Renal cortical epithelial cell (primary cell): ENCODE data around the gene RNF8. TPM values are rescaled to one million over a fixed set of nuclear protein-coding genes. Genes with fewer than 3 reads are reported as not detected.
"Not testable (repeated sequence)": the region's sequence is repeated elsewhere in the genome, so short reads cannot be mapped to it uniquely, and the experiment has no call there.

Source experiments
- DNase-seq: peaks from one replicate; pipeline ENCODE4 v3.0.0-alpha.2; 2011; ENCODE audit warnings: low read depth
- total RNA-seq: library from RNA; depleted of rRNA; stranded (reverse); fragments of >200 nt; gene quantifications from 2 replicates; pipeline ENCODE4 v1.2.3, GENCODE V29; 2014

The RNF8 gene
- total RNA-seq, 1 donor from 2014 or later = 31.3 TPM

DNA sequence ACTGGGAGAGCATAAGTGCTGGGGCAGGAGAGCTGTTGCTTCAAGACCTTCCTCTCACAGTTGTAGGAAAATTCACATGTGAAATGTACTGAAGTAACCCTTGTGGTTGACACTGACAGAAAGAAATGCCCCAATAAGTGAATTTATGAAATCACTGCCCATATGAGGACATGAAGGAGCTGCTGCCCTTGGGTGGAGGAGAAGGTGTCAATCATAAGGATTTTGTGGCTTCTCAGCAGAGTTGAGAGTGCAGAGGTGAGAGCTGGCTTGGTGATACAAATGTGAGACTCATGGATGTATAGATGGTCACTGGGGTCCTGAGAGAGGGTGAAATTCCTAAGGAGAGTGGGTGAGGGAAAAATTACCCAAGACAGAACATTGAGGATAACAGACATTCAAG lies 45.3 kb downstream of the RNF8 start:
- no peak for DNase-seq

DNA sequence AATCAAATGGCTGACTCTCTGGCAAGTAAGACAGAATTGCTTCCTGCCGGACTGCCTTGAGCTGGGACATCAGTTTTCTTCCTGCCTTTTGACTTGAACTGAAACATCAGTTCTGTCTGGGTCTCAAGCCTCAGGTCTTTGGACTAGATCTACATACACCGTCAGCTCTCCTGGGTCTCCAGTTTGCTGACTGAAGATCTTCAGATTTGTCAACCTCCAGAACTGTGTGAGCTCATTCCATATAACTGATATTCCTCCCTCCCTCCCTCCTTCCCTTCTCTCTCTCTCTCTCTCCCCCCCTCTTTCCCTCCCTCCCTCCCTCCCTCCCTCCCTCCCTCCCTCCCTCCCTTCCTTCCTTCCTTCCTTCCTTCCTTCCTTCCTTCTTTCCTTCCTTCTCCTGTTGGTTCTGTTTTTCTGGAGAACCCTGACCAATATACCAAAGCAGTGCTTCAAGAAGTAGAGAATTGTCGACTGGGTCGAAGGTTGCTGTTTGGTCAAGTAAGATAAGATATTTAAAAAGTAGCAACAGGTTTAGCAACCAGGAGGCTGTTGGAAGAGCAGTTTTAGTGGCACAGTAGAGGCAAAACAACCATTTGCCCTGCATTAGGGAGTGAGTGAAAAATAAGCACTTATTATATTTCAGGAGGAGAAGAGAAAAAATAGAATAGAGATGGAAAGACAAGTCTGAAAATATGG lies 46.2 kb downstream of the RNF8 start:
- DNase-seq = no peak

DNA sequence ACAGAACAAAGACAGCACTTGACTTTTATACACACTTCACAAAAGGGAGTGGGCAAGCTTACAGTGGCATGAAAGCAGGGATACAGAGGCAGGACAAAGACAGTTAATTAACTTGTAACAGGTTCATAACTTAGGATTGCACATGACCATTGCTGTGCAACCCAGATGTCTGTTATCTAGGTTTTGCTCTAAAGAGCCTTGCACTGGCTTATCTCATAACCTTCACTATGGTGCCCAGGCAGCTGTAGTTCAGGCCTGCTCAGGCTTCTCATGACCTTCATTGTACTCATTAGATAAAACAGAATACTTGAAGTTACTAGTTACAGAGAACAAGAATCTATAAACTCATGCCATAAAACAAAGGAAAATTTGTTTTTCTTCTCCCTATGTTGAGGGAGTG lies 47.9 kb downstream of the RNF8 start:
- not testable (repeated sequence) for DNase-seq

DNA sequence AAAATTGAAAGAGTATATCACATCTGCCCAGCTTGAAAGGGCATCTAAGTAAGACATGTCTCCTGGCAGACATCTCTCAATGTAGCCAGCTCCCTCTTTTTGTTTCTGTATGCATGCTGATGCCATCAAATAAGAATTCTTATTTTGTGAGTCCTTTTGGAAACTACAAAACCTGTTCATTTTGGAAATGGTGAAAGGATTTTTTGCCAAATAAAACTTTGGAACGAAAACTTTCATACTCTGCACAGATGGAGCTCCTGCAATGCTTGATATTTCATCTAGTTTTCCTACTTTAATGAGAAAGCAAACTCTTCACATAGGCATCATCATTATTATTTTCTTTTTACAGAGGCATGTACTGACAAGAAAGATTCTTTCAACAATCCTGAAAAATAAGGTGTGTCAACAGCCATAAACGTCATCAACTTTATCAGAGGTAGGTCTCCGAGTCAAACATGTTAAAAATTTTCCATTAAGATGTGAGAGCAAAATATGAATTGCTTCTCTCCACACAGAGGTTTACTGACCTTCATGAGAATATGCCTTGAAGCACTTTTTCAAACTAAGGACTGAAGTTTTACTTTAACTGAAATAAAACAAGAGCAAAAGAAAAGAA lies 53.1 kb downstream of the RNF8 start:
- DNase-seq = no peak

DNA sequence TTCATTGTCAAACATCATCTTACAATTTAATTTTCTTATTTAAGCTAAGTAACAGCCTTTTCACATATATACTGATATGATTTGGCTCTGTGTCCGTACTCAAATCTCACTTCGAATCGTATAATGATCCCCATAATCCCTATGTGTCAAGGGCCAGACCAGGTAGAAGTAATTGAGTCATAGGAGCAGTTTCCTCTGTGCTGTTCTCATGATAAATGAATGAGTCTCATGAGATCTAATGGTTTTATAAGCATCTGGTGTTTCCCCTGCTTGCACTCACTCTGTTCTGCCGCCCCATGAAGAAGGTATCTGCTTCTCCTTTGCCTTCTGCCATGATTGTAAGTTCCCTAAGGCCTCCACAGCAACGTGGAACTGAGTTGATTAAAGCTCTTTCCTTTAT lies 54.2 kb downstream of the RNF8 start:
- no peak for DNase-seq

DNA sequence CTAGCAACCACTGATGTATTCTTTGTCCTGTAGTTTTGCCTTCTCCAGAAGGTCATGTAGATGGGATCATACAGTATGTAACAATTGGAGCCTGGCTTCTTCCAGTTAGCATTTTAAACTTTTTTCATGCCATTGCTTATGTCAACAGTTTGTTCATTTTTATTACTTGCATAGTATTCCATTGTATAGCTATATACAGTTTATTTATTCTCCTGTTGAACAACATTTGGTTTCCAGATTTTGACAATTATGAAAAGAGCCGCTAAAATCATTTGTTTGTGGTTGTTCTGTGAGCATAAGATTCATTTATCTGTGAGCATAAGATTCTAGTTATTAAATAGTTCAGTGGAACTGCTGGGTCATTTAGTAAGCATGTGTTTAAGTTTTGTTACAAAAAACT lies 55.7 kb downstream of the RNF8 start:
- DNase-seq = no peak

DNA sequence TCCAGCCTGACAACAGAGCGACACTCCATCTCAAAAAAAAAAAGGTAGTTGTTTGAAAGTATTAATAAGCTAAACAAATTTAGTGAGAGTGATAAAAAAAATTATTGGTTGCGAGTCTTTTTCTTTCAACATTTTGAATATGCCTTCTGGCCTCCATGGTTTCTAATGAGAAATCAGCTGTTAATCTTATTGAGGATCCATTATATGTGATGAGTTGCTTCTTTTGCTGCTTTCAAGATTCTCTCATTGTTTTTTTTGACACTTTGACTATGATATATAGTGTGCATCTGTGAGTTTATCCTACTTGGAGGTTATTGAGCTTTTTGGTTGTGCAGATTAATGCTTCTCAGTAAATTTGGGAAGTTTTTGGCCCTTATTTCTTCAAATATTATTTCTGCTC lies 63.6 kb downstream of the RNF8 start:
- no peak for DNase-seq

DNA sequence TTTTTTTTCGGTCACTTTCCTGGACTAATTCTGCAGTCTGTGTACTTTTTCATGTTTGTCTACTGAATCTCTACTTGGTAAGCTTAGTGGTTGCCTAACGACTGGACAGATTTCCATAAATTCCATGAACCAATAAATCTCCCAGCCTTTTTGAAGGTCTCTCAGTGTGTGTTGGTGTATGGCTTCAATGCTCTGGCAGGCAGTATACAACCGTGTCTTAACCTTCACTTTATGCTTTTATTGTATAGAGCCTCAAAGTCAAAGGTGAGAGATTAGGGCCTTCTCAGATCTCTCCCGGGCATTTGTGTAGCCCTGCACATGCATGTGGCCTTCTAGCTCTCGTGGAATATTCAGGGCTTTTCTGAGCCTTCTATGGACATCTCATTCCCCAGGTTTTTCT lies 64.9 kb downstream of the RNF8 start:
- DNase-seq = no peak

DNA sequence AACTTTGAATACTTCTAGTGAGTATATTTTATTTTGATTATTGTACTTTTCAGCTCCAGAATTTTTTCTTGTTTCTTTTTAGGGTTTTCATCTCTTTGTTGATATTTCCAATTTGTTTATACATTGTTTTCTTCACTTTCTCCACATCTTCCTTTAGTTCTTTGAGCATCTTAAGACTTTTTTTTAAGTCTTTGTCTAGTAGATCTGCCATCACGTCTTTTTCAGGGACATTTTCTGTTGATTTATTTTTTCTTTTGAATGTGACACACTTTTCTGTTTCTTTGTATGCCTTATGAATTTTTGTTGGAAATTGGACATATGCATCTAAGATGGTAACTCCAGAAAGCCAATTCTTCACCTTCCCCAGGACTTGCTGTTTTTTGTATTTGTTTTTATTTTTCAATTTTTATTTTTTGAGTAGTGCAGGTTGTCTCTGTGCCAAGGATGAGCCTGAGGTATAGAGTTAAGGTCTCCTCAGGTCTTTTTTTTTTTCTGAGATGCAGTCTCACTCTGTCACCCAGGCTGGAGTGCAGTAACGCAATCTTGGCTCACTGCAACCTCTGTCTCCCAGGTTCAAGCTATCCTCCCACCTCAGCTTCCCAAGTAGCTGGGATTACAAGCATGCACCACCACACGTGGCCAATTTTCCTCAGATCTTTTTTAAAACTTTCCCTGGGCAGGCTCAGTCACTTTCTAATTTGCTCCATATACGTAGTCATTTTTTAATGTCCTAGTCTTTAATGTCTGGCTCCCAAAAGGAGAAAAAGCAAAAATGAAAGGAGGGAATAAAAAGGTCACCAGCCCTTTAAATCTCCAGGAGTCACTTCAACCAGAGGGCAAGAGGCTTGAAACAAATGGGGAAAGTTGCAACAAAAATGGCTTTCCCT lies 72.5 kb downstream of the RNF8 start:
- DNase-seq = no peak

DNA sequence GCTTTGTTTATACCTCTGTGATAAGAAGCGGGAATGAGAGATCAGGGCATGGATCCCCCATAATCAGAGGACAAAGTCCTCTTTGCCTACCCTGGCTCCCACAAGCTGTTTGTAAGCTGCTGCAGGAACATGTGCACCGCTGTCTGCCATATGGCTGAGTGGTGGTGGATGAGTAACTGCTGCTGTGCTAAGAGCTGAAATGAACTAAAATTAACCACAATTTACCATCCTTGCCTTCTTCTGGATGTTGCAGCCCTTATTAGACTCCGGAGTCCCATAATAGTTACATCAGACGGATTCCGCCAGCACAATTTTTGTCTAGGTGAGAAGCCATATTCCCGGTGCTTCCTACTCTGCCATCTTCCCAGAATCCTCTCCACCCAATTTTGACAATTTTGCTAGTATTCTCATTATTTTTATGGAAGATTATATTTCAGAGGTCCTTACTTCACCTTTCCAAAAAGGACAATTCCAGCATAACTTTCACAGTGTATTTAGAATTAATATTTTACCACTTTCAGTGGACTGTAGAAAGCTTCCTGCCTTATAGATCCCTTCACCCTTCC lies 73.2 kb downstream of the RNF8 start:
- no peak for DNase-seq

DNA sequence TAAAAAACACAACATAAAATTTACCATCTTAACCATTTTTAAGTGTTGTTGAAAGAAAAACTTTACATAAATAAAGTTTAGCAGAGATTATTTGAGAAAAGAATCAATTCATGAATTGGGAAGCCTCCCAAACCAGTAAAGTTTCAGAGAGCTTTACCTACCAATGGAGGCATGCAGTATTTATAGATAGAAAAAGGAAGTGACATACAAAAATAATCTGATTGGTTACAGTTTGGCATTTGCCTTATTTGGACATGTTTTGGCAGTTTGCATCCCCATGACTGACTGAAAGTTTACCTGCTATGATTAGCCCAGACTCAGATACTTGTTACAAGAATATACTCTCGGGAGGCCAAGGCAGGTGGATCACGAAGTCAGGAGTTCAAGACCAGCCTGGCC lies 75.6 kb downstream of the RNF8 start:
- DNase-seq = peak; percentile 24

DNA sequence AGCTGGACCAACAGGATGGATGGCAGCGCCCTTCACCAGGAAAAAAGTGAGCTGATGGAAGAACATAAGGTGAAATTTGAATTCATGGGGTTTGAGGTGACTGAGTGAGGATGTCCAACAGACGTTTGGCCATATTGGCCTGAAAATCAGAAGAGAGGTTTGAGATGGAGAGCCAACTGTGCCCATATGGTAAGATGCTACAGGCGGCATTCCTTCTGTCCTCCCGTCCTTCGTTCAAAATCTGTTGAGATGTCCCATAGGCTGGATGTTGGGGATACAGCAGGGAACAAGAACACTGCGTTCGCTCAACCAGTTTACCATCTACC lies 78.8 kb downstream of the RNF8 start:
- DNase-seq = no peak

DNA sequence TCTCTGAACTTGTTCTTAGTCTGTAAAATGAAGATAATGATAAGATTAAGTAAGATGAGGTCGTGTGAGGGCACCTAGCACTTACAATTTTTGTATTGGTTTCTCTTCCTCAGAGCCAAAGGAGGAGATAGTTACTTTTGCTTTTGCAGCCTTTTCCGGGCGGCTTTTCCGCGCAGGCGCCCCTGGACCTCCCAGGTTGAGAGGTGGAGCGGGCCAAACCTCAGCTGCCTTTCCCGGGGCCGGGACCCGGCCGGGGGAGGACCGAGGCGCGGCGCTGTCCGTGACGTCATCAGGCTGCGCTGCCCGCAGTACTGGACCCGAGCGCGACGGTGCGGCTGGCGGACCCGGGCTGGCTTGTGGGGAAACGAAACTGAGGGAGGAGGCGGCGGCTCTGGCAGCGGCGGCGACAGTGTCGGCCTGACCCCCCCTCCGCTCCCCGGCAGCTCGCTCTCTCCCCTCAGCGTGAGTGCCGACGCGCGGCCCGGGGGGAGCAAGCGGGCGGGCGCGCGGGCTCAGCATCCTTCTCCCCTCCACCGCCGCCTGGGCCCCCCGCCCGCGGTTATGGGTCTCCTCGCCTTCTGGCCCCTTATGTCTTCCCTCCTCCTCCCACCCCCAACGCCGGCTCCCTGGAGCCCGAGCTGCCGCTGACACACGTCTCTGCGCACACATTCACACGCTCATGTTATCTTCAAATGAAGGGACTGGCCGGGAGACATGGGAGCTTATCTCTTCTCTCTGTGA lies 79.3 kb downstream of the RNF8 start, which contains the start of gene CMTR1:
Gene CMTR1, plus strand, starts transcription at position 306 of the 741 bp plus-strand sequence. CDS start 2,409 bp downstream, outside the sequence.
- peak; percentile 66 for DNase-seq

DNA sequence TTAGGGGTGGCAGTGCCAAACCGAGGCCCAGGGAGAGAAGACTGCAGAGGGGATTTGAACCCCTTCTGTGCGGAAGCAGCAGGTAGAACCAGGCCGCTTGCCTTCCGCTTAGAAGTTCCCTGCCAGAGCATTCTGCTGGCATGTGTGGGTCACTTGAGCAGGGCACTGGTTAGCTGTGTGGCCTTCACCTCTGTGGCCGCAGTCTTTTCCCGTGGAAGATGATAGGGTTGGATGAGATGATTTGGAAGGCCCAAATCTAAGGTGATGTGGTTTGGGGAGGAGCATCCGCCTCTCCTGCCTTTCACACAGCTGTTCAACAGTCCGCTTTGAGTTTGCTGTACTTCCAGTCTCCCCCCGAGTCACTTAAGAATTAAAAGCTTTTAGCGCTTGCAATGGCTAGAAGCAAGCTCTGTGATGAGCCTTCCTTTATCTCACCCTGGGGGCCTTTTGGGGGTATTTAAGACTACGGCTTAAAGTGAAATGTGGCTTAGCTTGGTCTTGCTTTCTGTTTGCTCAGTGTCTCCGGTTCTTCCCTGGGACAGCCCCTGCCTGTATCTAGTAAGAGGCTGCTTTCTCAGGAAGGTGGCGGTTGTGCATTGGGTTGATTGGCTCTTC lies 80.0 kb downstream of the RNF8 start:
- peak; percentile 26 for DNase-seq

DNA sequence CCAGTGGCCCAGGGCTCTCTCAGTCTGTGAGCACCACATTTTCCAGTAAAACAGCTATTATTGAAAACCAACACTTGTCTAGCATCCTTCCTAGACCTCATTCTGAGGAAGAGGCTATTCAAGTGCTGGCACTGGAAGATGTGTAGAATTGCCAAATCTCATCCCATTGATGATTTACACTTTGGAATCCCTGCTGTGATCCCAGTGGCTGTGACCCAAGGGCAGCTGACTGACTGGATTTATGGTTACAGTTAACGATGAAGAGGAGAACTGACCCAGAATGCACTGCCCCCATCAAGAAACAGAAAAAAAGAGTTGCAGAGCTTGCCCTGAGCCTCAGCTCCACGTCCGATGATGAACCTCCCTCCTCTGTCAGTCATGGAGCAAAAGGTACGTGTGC lies 81.6 kb downstream of the RNF8 start:
- DNase-seq = no peak

DNA sequence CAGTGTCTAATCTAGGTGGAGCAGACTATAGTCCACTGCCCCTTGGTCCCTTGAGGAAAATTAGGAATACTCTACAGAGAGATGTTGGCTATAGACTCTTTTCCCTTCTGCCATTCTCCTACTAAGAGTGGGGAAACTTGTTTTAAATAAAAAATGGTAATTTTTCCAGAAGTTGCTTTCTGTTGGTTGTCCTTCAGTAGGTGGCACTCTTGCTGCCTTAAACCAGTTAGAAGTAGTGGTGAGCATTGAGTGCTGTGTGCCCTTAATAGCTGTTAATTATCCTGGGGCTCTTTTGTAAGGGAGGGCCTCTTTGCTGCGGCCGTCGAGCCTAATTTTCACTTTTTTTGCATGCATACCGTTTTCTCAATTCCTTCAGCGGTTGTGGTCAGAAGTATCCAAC lies 82.0 kb downstream of the RNF8 start:
- no peak for DNase-seq

DNA sequence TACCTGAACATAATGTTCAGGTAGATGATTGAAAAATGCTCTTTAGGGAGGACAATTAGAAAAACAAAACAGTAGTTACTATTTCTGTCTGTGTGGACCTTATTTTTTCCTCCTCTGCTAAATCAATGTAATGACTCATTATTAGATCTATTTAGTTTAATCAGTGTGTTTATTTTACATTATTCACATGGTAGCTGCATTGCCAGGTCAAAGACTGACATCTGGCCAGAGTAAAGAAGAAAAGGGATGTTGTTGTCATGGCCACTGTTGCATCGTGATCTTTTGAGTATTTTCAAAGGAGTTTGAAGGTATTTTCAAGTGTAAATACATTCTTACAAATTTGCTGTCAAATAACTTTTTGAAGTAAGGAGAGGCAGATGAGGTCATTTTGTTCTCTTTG lies 85.1 kb downstream of the RNF8 start:
- no peak for DNase-seq

DNA sequence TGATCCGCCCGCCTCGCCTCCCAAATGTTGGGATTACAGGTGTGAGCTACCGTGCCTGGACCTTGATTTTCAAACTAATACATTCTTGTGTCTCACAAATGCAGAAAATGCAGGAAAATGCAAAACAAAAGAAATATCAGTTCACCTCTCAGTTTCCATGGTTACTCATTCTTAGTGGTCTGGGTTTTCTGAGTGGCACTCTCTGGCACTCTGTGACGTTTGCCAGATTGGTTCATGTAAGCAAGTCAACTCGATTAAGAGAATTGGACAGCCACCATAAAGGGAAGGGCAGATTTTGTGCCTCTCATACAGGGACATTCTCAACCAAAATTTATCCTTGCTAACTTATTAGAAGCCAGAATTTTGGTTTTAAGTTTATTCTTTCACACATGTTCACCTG lies 87.9 kb downstream of the RNF8 start:
- DNase-seq = no peak

DNA sequence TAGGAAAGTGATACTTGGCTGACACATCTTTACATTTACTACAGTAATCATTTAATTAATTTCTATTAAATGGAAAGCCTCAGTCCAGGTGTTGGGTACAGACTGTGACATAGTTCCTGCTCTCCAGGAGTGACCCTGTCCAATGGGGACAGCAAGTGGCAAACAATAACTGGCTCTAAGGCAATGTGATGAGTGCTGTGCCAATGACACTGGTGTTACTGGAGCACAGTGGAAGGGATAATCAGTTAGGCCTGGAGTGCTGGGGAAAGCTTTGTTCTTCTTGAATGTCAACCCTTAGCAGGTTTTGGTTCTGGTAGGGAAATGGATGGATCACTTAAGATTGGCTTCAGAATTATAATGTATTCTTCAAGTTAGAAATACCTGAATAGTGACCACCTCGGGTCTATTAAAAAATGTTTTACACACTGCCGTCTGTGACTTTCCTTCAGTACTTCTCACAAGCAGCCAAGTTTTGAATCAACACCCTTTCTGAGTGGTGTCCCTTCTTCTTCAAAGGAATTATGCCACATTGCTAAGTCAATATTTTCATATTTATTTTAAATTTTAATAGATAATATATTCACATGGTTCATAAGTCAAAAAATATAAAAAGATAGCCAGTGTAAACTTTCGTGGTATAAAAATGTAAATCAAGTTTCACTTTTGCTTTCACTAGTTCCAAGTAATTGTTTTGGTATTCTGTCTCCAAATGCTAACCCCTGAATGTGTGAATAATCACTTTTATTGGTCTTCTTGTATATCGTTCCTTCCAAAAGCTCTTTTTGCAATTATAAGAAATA lies 88.8 kb downstream of the RNF8 start:
- DNase-seq = no peak

DNA sequence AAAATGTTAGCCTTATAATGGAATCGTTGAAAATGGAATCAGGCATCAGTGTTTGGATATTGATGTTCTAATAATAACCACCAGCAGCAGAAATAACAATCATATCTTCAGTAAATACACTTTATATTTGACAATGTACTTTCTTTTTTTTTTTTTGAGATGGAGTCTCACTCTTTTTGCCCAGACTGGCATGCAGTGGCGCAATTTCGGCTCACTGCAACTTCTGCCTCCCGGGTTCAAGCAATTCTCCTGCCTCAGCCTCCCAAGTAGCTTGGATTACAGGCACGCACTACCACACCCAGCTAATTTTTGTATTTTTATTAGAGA lies 89.4 kb downstream of the RNF8 start:
- DNase-seq = not testable (repeated sequence)
